ENCODE data around the gene SIGLEC8.

- no peak for TF ChIP-seq YY1 (IDR thresholded peaks at IDR 0.05; ENCODE audit: insufficient read depth, insufficient read length)
- no peak for TF ChIP-seq SUZ12 (IDR thresholded peaks at IDR 0.05; ENCODE audit: extremely low read depth, insufficient read depth, insufficient read length)
- TF ChIP-seq ZNF274 (IDR thresholded peaks at IDR 0.05; ENCODE audit: low read depth, low read length): no peak
Observed at GRCh38 chr19:51467864-51468544, 9.8 kb upstream of the SIGLEC8 start.

Measured in NT2/D1 (cell line).